OCI-LY7 (cell line): ENCODE data around the gene NCKAP1. TPM values are rescaled to one million over a fixed set of nuclear protein-coding genes. Genes with fewer than 3 reads are reported as not detected.

Experiments
- BruUV-seq: library from RNA; stranded (reverse); fragments of 400-500 nt; replicated peaks from 2 replicates; lab custom pipeline; 2021; lab: Mats Ljungman, UMichigan
- CTCF ChIA-PET: fragments of 300-600 bp; sonication (Branson Sonifier 250); formaldehyde crosslinking; loops from one replicate; lab custom pipeline; 2022; ENCODE audit warnings: antibody characterized with exemption; ENCODE audit not compliant: unreplicated experiment; lab: Charles Lee
- POLR2A ChIA-PET: fragments of 300-600 bp; sonication (Branson Sonifier 250); formaldehyde crosslinking; loops from one replicate; lab custom pipeline; 2022; ENCODE audit warnings: antibody characterized with exemption; lab: Charles Lee
- DNase-seq: peaks from one replicate; pipeline ENCODE4 v3.0.0-alpha.2; 2015; ENCODE audit warnings: low spot score
- H2AFZ ChIP-seq: fragments of 200-600 bp; sonication (generic), shearing (Covaris generic); 2 replicates; pipeline ENCODE4 v1.6.1; 2014; ENCODE audit warnings: mild to moderate bottlenecking, antibody characterized with exemption, low read length, moderate library complexity
- H3K27ac ChIP-seq: fragments of 200-600 bp; sonication (generic); 2 replicates; pipeline ENCODE4 v1.5.1; 2014; ENCODE audit warnings: mixed run types, low read depth, mild to moderate bottlenecking, moderate library complexity, low read length, inconsistent platforms; ENCODE audit not compliant: poor library complexity, severe bottlenecking
- H3K36me3 ChIP-seq: fragments of 200-600 bp; sonication (generic); 2 replicates; pipeline ENCODE4 v1.6.1; 2014; ENCODE audit warnings: mild to moderate bottlenecking, antibody characterized with exemption, low read length, moderate library complexity, mixed read lengths; ENCODE audit not compliant: insufficient read depth
- H3K4me1 ChIP-seq: fragments of 200-600 bp; sonication (generic); 2 replicates; pipeline ENCODE4 v1.5.1; 2014; ENCODE audit warnings: mild to moderate bottlenecking, low read length; ENCODE audit not compliant: insufficient read depth, poor library complexity, severe bottlenecking
- H3K4me2 ChIP-seq: fragments of 200-600 bp; sonication (generic); 2 replicates; pipeline ENCODE4 v1.6.1; 2014; ENCODE audit warnings: mild to moderate bottlenecking, low read length
- H3K4me3 ChIP-seq: fragments of 200-600 bp; sonication (generic); 2 replicates; pipeline ENCODE4 v1.5.1; 2014; ENCODE audit warnings: mild to moderate bottlenecking, low read depth, low read length; ENCODE audit not compliant: poor library complexity, severe bottlenecking
- H3K79me2 ChIP-seq: fragments of 200-600 bp; sonication (generic); 2 replicates; pipeline ENCODE4 v1.6.1; 2016; ENCODE audit warnings: low read depth, mild to moderate bottlenecking, low read length, moderate library complexity, mixed read lengths; ENCODE audit not compliant: insufficient read depth
- H3K9me2 ChIP-seq: fragments of 200-600 bp; sonication (generic); 2 replicates; pipeline ENCODE4 v1.6.1; 2016; ENCODE audit warnings: mild to moderate bottlenecking, low read length, mixed read lengths; ENCODE audit not compliant: insufficient read depth
- H3K9me3 ChIP-seq: fragments of 200-600 bp; sonication (generic); 2 replicates; pipeline ENCODE4 v1.6.1; 2014; ENCODE audit warnings: mild to moderate bottlenecking, mixed run types, low read length, mixed read lengths
- H4K20me1 ChIP-seq: fragments of 200-600 bp; sonication (generic); 2 replicates; pipeline ENCODE4 v1.6.1; 2014; ENCODE audit warnings: mild to moderate bottlenecking, antibody characterized with exemption, low read length, moderate library complexity, mixed read lengths; ENCODE audit not compliant: insufficient read depth
- CTCF ChIP-seq: fragments of 200-600 bp; sonication (generic); conservative IDR thresholded peaks from 2 replicates; pipeline ENCODE4 v1.5.1; 2014; ENCODE audit warnings: mild to moderate bottlenecking, antibody characterized with exemption, low read length, moderate library complexity, mixed read lengths
- EZH2phosphoT487 ChIP-seq: fragments of 200-600 bp; sonication (generic); IDR thresholded peaks from 2 replicates; pipeline ENCODE4 v1.6.1; 2018; ENCODE audit warnings: low read depth, borderline replicate concordance, mild to moderate bottlenecking, mixed run types, antibody characterized with exemption, low read length, moderate library complexity, mixed read lengths
- intact Hi-C: fragments of 100-400 bp; cut with micrococcal nuclease; formaldehyde crosslinking; loops from one replicate; pipeline ENCODE4 v1.10.0; 2022; ENCODE audit not compliant: unreplicated experiment
- total RNA-seq, 2 experiments: library from RNA; depleted of rRNA in 1 of 2; stranded (reverse); fragments of >200 nt in 1 of 2; shearing (Covaris generic) in 1 of 2; gene quantifications; 2 replicates each; pipeline ENCODE4 v1.2.3, GENCODE V29; 2014 to 2022

NCKAP1 gene
- total RNA-seq, 2 experiments from 2014 or later = 0.06 to 0.55 TPM

GRCh38 chr2:182920631-182921056 lies 117.6 kb downstream of the NCKAP1 start:
- H4K20me1 ChIP-seq = no peaks in the 10 kb centered on the region
- H3K4me1 ChIP-seq = peaks cover 14% of the 10 kb centered on the region
- intact Hi-C loops = no loop called here
- H3K4me3 ChIP-seq = no peak overlapping the region
- no peak for TF ChIP-seq EZH2phosphoT487
- TF ChIP-seq CTCF = no peak
- peak overlapping the region; percentile 47 for H3K4me2 ChIP-seq
- H3K79me2 ChIP-seq = no peaks in the 10 kb centered on the region
- ChIA-PET CTCF (no interaction called here), POLR2A (interaction anchor here (0.6 to 0.9 kb wide), 4 partner anchors 10 to 259 kb away, joined by 3 to 4 read pairs (median 4); no protein-coding TSS in a partner anchor)
- no peaks in the 10 kb centered on the region for H3K9me3 ChIP-seq
- no TSS peak for BruUV-seq
- H3K36me3 ChIP-seq = no peaks in the 10 kb centered on the region
- peak overlapping the region; percentile 88 for H2AFZ ChIP-seq
- peak; percentile 20 for DNase-seq
- H3K27ac ChIP-seq = no peak overlapping the region
- no peaks in the 10 kb centered on the region for H3K9me2 ChIP-seq

- TF ChIP-seq CTCF (no peak), EZH2phosphoT487 (no peak)
- CTCF ChIA-PET = no interaction called here
These were observed 118.2 kb downstream of the NCKAP1 start for GRCh38 chr2:182920089-182920488.

GRCh38 chr2:182918961-182919652 lies 119.2 kb downstream of the NCKAP1 start:
- Histone ChIP-seq H3K4me3 (no peak overlapping the region), H2AFZ (peak overlapping the region; percentile 64), H3K36me3 (no peaks in the 10 kb centered on the region), H4K20me1 (no peaks in the 10 kb centered on the region), H3K9me2 (no peaks in the 10 kb centered on the region), H3K4me2 (no peak overlapping the region), H3K27ac (no peak overlapping the region), H3K4me1 (peaks cover 23% of the 10 kb centered on the region), H3K79me2 (no peaks in the 10 kb centered on the region), H3K9me3 (no peaks in the 10 kb centered on the region)
- no peak for TF ChIP-seq EZH2phosphoT487
- TF ChIP-seq CTCF = no peak
- no TSS peak for BruUV-seq
- intact Hi-C loops = no loop called here
- CTCF ChIA-PET = no interaction called here
- no peak for DNase-seq
- POLR2A ChIA-PET = interaction anchor here (0.6 to 2.1 kb wide), 5 partner anchors 12 to 23 kb away, joined by 3 to 7 read pairs (median 3); no protein-coding TSS in a partner anchor

More at GRCh38 chr2:182920089-182920488, 118.2 kb downstream of the NCKAP1 start:
- intact Hi-C loops = no loop called here
- Histone ChIP-seq H3K27ac (no peak overlapping the region), H3K36me3 (no peaks in the 10 kb centered on the region), H3K9me2 (no peaks in the 10 kb centered on the region), H4K20me1 (no peaks in the 10 kb centered on the region), H3K9me3 (no peaks in the 10 kb centered on the region), H3K79me2 (no peaks in the 10 kb centered on the region), H3K4me3 (no peak overlapping the region), H2AFZ (peak overlapping the region; percentile 88; the same call in 1 of the 2 replicates), H3K4me2 (peak overlapping the region; percentile 47; the same call in 1 of the 2 replicates), H3K4me1 (peaks cover 17% of the 10 kb centered on the region)
- POLR2A ChIA-PET = interaction anchor here (0.7 kb wide), 1 partner anchor 17 kb away, joined by 4 read pairs; no protein-coding TSS in a partner anchor
- no peak for DNase-seq
- no TSS peak for BruUV-seq
